ENCODE measurements around the gene TRIP12.
"Not testable (repeated sequence)": the region's sequence is repeated elsewhere in the genome, so short reads cannot be mapped to it uniquely, and the experiment has no call there.

The TRIP12 gene

DNA sequence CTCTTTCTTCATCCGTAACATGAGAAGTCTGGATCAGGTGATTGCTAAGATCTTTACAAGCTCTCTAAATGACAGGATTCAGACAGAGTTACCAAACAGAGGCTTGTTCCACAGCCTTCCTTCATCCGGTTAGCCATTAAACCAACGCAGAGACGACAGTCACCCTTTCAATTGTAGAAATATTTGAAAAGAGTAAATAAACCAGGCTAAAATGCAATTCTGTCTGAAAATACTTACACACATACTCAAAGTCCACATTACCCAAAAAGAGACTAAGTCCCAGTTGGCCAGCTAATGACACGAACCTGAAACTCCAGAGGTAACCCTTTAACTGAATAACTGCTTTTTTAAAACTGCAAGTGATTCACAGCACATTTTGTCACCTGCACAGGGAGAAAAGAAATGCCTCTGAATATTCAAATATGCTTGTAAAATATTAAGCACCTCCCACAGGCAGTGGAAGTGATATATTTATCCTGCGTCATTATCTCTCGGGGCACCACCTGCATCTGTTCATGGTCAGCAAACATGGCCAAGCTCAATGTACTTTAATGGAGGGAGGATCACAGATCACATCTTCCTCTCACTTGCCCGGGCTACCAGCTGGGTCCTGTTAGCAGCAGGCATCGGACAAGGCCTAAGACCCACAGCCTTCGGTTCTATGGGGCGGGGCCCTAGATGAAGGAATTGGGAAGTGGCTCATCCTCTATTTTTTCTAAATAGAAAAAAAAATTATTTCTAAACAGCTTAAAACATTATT is 168.7 kb downstream of the TRIP12 start:
- ChIA-PET POLR2A (no interaction called here), CTCF (interaction anchor here (1.3 kb wide), 1 partner anchor 26 kb away, joined by 3 read pairs; no protein-coding TSS in a partner anchor)
- no peak for DNase-seq (ENCODE audit: low read depth, low spot score)
- TF ChIP-seq, protein P1, sequence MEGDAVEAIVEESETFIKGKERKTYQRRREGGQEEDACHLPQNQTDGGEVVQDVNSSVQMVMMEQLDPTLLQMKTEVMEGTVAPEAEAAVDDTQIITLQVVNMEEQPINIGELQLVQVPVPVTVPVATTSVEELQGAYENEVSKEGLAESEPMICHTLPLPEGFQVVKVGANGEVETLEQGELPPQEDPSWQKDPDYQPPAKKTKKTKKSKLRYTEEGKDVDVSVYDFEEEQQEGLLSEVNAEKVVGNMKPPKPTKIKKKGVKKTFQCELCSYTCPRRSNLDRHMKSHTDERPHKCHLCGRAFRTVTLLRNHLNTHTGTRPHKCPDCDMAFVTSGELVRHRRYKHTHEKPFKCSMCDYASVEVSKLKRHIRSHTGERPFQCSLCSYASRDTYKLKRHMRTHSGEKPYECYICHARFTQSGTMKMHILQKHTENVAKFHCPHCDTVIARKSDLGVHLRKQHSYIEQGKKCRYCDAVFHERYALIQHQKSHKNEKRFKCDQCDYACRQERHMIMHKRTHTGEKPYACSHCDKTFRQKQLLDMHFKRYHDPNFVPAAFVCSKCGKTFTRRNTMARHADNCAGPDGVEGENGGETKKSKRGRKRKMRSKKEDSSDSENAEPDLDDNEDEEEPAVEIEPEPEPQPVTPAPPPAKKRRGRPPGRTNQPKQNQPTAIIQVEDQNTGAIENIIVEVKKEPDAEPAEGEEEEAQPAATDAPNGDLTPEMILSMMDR (IDR thresholded peaks at IDR 0.05; ENCODE audit: insufficient read depth, low read length, missing control alignments): no peak
- no peak overlapping the region for H3K4me3 ChIP-seq (ENCODE audit: low read depth, low read length)

DNA sequence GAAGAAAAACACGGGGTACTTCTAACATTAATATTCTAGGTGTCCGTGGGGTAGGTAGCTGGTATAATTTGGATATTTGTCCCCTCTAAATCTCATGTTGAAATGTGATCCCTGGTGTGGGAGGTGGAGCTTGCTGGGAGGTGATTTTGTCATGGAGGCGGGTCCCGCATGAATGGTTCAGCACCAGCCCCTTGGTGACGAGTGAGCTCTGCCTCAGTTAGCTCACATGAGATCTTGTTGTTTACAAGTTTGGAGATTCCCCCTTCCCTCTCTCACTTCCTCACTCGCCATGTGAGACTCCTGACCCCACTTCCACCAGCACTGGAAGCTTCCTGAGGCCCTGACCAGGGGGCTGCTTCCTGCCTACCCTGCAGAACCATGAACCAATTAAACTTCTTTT is 172.0 kb downstream of the TRIP12 start:
- ChIA-PET CTCF (no interaction called here), POLR2A (no interaction called here)

DNA sequence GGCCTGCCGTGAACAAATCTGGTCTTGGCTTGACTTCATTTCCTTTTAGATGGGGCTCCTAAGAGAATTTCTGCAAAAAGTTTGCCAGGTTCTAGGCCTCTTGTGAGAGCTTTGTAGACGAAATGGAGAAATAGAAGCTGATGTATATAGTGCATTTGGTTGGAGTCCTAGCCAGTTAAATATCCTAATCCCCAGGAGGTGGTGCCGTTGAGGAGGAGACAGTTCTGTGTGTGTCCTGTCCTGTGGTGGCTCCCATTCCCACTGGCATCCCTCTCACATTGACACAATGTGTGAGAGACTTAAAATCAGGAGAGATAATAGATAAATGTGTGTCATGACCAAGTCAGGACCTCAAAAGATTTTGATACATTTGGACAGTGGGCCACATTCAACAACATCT is 172.9 kb downstream of the TRIP12 start:
- DNase-seq (ENCODE audit: low read depth, low spot score): no peak
- ChIA-PET POLR2A (no interaction called here), CTCF (no interaction called here)
- TF ChIP-seq, protein P1 (IDR thresholded peaks at IDR 0.05; ENCODE audit: insufficient read depth, low read length, missing control alignments): no peak
- no peak overlapping the region for H3K4me3 ChIP-seq (ENCODE audit: low read depth, low read length)

More for the DNA sequence above, 172.0 kb downstream of the TRIP12 start:
- TF ChIP-seq, protein P1 (IDR thresholded peaks at IDR 0.05; ENCODE audit: insufficient read depth, low read length, missing control alignments): no peak
- H3K4me3 ChIP-seq (ENCODE audit: low read depth, low read length): no peak overlapping the region
- no peak for DNase-seq (ENCODE audit: low read depth, low spot score)

DNA sequence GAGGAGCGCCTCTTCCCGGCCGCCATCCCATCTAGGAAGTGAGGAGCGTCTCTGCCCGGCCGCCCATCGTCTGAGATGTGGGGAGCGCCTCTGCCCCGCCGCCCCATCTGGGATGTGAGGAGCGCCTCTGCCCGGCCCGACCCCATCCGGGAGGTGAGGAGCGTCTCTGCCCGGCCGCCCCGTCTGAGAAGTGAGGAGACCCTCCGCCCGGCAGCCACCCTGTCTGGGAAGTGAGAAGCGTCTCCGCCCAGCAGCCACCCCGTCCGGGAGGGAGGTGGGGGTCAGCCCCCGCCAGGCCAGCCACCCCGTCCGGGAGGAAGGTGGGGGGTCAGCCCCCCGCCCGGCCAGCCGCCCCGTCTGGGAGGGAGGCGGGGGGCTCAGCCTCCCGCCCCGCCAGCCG is 179.1 kb downstream of the TRIP12 start:
- CTCF ChIA-PET; DNase-seq (ENCODE audit: low read depth, low spot score); POLR2A ChIA-PET; H3K4me3 ChIP-seq (ENCODE audit: low read depth, low read length): not testable (repeated sequence)

DNA sequence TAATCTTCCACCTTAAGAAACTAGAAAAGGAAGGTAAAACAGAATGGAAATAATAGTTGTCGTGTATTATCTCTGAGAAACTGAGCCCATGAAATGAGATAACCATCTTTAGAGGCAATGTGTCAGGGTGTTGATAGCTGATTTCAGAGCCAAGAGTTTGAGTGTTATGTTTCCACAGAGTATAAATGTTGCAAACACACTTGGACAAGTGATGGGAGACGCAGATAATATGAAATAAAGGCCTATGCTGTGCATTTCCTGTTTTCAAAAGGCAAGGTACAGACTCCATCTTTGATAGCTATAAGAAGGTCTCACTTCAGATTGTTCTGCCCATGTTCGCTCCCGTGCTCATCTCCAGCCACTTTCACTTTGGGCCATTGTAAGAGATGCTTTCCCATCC is 181.5 kb downstream of the TRIP12 start:
- ChIA-PET CTCF (no interaction called here), POLR2A (no interaction called here)
- no peak for DNase-seq (ENCODE audit: low read depth, low spot score)
- TF ChIP-seq, protein P1 (IDR thresholded peaks at IDR 0.05; ENCODE audit: insufficient read depth, low read length, missing control alignments): no peak
- H3K4me3 ChIP-seq (ENCODE audit: low read depth, low read length): no peak overlapping the region

DNA sequence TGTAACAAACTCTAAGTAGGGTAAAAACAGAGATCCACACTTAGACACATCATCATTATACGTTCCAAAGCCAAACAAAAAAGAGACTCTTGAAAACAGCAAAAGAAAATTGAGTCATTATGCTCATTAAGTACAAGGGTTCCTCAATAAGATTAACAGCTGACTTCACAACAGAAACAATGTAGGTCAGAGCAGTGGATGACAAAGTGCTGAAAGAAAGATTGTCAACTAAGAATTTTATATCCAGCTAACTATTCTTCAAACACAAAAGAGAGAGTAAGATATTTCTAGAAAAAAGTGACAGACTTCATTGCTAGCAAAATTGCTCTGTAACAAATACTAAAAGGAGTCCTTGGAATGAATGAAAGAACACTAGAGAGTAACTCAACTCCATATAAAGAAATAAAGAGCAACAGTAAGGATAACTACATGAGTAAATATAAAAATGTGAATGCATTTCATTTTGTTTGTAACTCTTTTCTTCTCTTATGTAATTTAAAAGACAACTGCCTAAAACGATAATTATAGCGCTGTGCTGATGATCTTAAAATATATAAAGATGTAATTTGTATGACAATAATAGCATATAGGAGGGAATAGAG is 183.7 kb downstream of the TRIP12 start:
- TF ChIP-seq, protein P1 (IDR thresholded peaks at IDR 0.05; ENCODE audit: insufficient read depth, low read length, missing control alignments): no peak
- no peak for DNase-seq (ENCODE audit: low read depth, low spot score)
- ChIA-PET CTCF (no interaction called here), POLR2A (no interaction called here)
- H3K4me3 ChIP-seq (ENCODE audit: low read depth, low read length): no peak overlapping the region

DNA sequence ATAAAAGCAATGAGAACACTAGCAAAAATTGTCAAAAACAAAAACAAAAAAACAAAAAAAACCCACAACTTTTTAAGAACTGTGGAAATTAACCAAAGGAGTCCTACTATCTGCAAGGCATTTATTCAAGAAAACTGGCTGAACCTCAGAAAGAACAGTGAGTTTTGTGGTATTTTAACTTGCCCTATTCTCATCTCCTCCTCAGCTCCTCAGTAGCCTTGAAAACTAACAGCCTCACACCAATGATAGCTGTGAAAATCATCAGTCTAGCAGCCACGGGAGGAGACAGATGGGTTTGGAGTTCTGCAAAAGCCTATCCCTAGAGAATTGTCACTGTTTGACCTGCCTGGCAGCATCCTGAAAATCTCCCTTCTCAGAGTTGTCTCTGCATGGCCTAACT is 187.4 kb downstream of the TRIP12 start:
- POLR2A ChIA-PET: no interaction called here
- no peak overlapping the region for H3K4me3 ChIP-seq (ENCODE audit: low read depth, low read length)
- no peak for DNase-seq (ENCODE audit: low read depth, low spot score)
- TF ChIP-seq, protein P1 (IDR thresholded peaks at IDR 0.05; ENCODE audit: insufficient read depth, low read length, missing control alignments): no peak
- CTCF ChIA-PET: no interaction called here

All from AG04449 (cell line).